K562 (cell line): Measurements from ENCODE around the gene MPI. TPM values are rescaled to one million over a fixed set of nuclear protein-coding genes. Genes with fewer than 3 reads are reported as not detected.

ENCODE experiments used
- CC2D1A ChIP-seq: fragments of 450-650 bp; IDR thresholded peaks from 2 replicates; pipeline ENCODE4 v1.6.1; 2017; ENCODE audit warnings: mild to moderate bottlenecking
- CHD2 ChIP-seq: IDR thresholded peaks from 2 replicates; pipeline ENCODE4 v1.6.1; 2011; ENCODE audit warnings: low read depth, low read length
- COPS2 ChIP-seq: fragments of 450-650 bp; conservative IDR thresholded peaks from 2 replicates; pipeline ENCODE4 v1.6.1; 2016; ENCODE audit warnings: mild to moderate bottlenecking, moderate library complexity
- DPF2 ChIP-seq: fragments of 450-650 bp; IDR thresholded peaks from 2 replicates; pipeline ENCODE4 v1.6.1; 2016
- L3MBTL2 ChIP-seq: fragments of 450-650 bp; IDR thresholded peaks from 2 replicates; pipeline ENCODE4 v1.6.1; 2016; ENCODE audit warnings: mild to moderate bottlenecking, moderate library complexity
- NEUROD1 ChIP-seq: fragments of 150-350 bp; IDR thresholded peaks from 2 replicates; pipeline ENCODE4 v1.6.1; 2014; ENCODE audit warnings: borderline replicate concordance, low read length, low read depth; ENCODE audit not compliant: partially characterized antibody
- POLR2B ChIP-seq: fragments of 450-650 bp; IDR thresholded peaks from 2 replicates; pipeline ENCODE4 v1.6.1; 2018; ENCODE audit warnings: low read depth; ENCODE audit not compliant: partially characterized antibody
- RBM15 ChIP-seq: fragments of 200-400 bp; formaldehyde crosslinking; IDR thresholded peaks from 2 replicates; pipeline ENCODE4 v1.6.1; 2018; ENCODE audit warnings: mild to moderate bottlenecking, low read length, moderate library complexity; ENCODE audit not compliant: insufficient read depth
- SMAD4 ChIP-seq: fragments of 250-450 bp; sonication (Bioruptor Pico); conservative IDR thresholded peaks from 2 replicates; pipeline ENCODE4 v1.8.0; 2021; ENCODE audit warnings: inconsistent platforms, mild to moderate bottlenecking, moderate library complexity
- SRSF1 ChIP-seq: fragments of 200-400 bp; formaldehyde crosslinking; IDR thresholded peaks from 2 replicates; pipeline ENCODE4 v1.6.1; 2017; ENCODE audit warnings: mild to moderate bottlenecking, low read depth, low read length, moderate library complexity
- ZC3H4 ChIP-seq: sonication (generic); formaldehyde crosslinking; IDR thresholded peaks from 2 replicates; pipeline ENCODE4 v1.9.0; 2021; ENCODE audit warnings: missing genetic modification reagents, borderline replicate concordance
- ZNF354B ChIP-seq: fragments of 250-450 bp; sonication (Bioruptor Pico); IDR thresholded peaks from 2 replicates; pipeline ENCODE4 v1.4.0; 2020
- polyA plus RNA-seq, 8 experiments: library from polyadenylated mRNA; depleted of rRNA in 4 of 8; stranded (reverse) in 5 of 8; unstranded in 3 of 8; fragments of >200 nt; fragmentation: Nextera tagmentation in 2 of 8; fragmentation: Illumina TruSeq in 1 of 8; extraction: Ambion mirVana in 2 of 8; extraction: Trizol in 1 of 8; gene quantifications; 2 replicates each; pipeline versions ENCODE4 v1.2.1 to v1.2.3, GENCODE V29; 2011 to 2014; ENCODE audit warnings: inconsistent platforms in 1 of 8, missing spikeins in 1 of 8
- total RNA-seq, 7 experiments: library from RNA; depleted of rRNA in 6 of 7; stranded (reverse); fragments of >200 nt in 6 of 7; fragmentation: Illumina TruSeq in 2 of 7; extraction: Trizol in 2 of 7; gene quantifications; 2 replicates each; pipeline versions ENCODE4 v1.2.1 to v1.2.3, GENCODE V29; 2011 to 2021; ENCODE audit warnings: low replicate concordance in 1 of 7

Gene MPI
- total and polyA plus RNA-seq, 9 of the 15 experiments (the other 6 are each of a cell fraction or from before 2014, with no cell fraction given) = 30.7 to 105 (median 40.5) TPM

GRCh38 chr15:74873036-74873755 lies 16.6 kb upstream of the MPI start, which contains the start of gene SCAMP2 (continued):
- TF ChIP-seq RBM15 (no peak), CHD2 (0 out of 2 replicates have a peak, but pooled peaks have one; percentile 61), COPS2 (no peak), L3MBTL2 (peak; percentile 85), NEUROD1 (peak; percentile 90), ZC3H4 (CRISPR knock-in tag) (no peak), DPF2 (no peak), SRSF1 (no peak), POLR2B (peak; percentile 92), CC2D1A (no peak), ZNF354B (no peak), SMAD4 (CRISPR knock-in tag) (0 out of 2 replicates have a peak, but pooled peaks have one; percentile 55)
